K562 (cell line): ENCODE measurements around the gene GAMT. TPM values are rescaled to one million over a fixed set of nuclear protein-coding genes. Genes with fewer than 3 reads are reported as not detected.

Experiments used
- ATF7 ChIP-seq: fragments of 450-650 bp; IDR thresholded peaks from 2 replicates; pipeline ENCODE4 v1.7.1; 2014; ENCODE audit warnings: mild to moderate bottlenecking, moderate library complexity
- CTBP1 ChIP-seq: fragments of 450-650 bp; IDR thresholded peaks from 2 replicates; pipeline ENCODE4 v1.6.1; 2016; ENCODE audit warnings: borderline replicate concordance
- FOSL1 ChIP-seq: fragments of 200-800 bp; sonication (Bioruptor generic); conservative IDR thresholded peaks from 2 replicates; pipeline ENCODE4 v1.6.1; 2016; ENCODE audit warnings: missing genetic modification characterization, missing compliant biosample characterization
- GATAD2A ChIP-seq: fragments of 450-650 bp; IDR thresholded peaks from 2 replicates; pipeline ENCODE4 v1.6.1; 2017
- HDAC2 ChIP-seq: fragments of 450-650 bp; IDR thresholded peaks from 2 replicates; pipeline ENCODE4 v1.6.1; 2016; ENCODE audit warnings: mild to moderate bottlenecking
- HEY1 ChIP-seq: fragments of 250-450 bp; sonication (Bioruptor Pico); IDR thresholded peaks from 2 replicates; pipeline ENCODE4 v1.5.0; 2020; ENCODE audit warnings: mild to moderate bottlenecking, moderate library complexity, borderline replicate concordance
- HLTF ChIP-seq: fragments of 450-650 bp; IDR thresholded peaks from 2 replicates; pipeline ENCODE4 v1.6.1; 2016
- HMGN3 ChIP-seq: IDR thresholded peaks from 2 replicates; pipeline ENCODE4 v1.6.1; 2011; ENCODE audit warnings: borderline replicate concordance, low read depth, mild to moderate bottlenecking, mixed read lengths, low read length; ENCODE audit not compliant: insufficient read length; ENCODE audit errors: extremely low read depth
- NCOA4 ChIP-seq: fragments of 450-650 bp; IDR thresholded peaks from 2 replicates; pipeline ENCODE4 v1.6.1; 2018; ENCODE audit warnings: mild to moderate bottlenecking; ENCODE audit not compliant: partially characterized antibody
- NONO ChIP-seq, 2 experiments: fragments of 200-400 bp in 1 of 2; fragments of 450-650 bp in 1 of 2; formaldehyde crosslinking in 1 of 2; IDR thresholded peaks; 2 replicates each; pipeline ENCODE4 v1.6.1; 2017; ENCODE audit warnings: low read depth in 2 of 2, mild to moderate bottlenecking in 2 of 2, moderate library complexity in 2 of 2, low read length in 1 of 2
- POLR2G ChIP-seq: fragments of 200-400 bp; formaldehyde crosslinking; IDR thresholded peaks from 2 replicates; pipeline ENCODE4 v1.6.1; 2017; ENCODE audit warnings: low read depth, mild to moderate bottlenecking, antibody characterized with exemption, low read length, moderate library complexity
- RB1 ChIP-seq: fragments of 450-650 bp; IDR thresholded peaks from 2 replicates; pipeline ENCODE4 v1.6.1; 2017; ENCODE audit warnings: low read depth, mild to moderate bottlenecking
- SMARCC2 ChIP-seq: fragments of 450-650 bp; IDR thresholded peaks from 2 replicates; pipeline ENCODE4 v1.6.1; 2017; ENCODE audit warnings: antibody characterized with exemption, moderate library complexity, mild to moderate bottlenecking, low read depth
- U2AF1 ChIP-seq: fragments of 200-400 bp; formaldehyde crosslinking; optimal IDR thresholded peaks from 2 replicates; pipeline ENCODE3; 2017; ENCODE audit warnings: mild to moderate bottlenecking, low read depth, low read length, moderate library complexity
- ZKSCAN1 ChIP-seq: fragments of 150-350 bp; IDR thresholded peaks from 2 replicates; pipeline ENCODE4 v1.6.1; 2016; ENCODE audit warnings: low read depth, low read length
- polyA plus RNA-seq, 8 experiments: library from polyadenylated mRNA; depleted of rRNA in 4 of 8; stranded (reverse) in 5 of 8; unstranded in 3 of 8; fragments of >200 nt; fragmentation: Nextera tagmentation in 2 of 8; fragmentation: Illumina TruSeq in 1 of 8; extraction: Ambion mirVana in 2 of 8; extraction: Trizol in 1 of 8; gene quantifications; 2 replicates each; pipeline versions ENCODE4 v1.2.1 to v1.2.3, GENCODE V29; 2011 to 2014; ENCODE audit warnings: inconsistent platforms in 1 of 8, missing spikeins in 1 of 8
- total RNA-seq, 7 experiments: library from RNA; depleted of rRNA in 6 of 7; stranded (reverse); fragments of >200 nt in 6 of 7; fragmentation: Illumina TruSeq in 2 of 7; extraction: Trizol in 2 of 7; gene quantifications; 2 replicates each; pipeline versions ENCODE4 v1.2.1 to v1.2.3, GENCODE V29; 2011 to 2021; ENCODE audit warnings: low replicate concordance in 1 of 7
- TF ChIP-seq, protein P1 (sequence below): fragments of 450-650 bp; IDR thresholded peaks from 2 replicates; pipeline ENCODE4 v1.6.1; 2016; ENCODE audit warnings: borderline replicate concordance
- TF ChIP-seq, protein P2 (sequence below): IDR thresholded peaks from 3 replicates; pipeline ENCODE4 v1.6.1; 2011; ENCODE audit warnings: borderline replicate concordance, mild to moderate bottlenecking; ENCODE audit not compliant: insufficient read length, insufficient read depth
- TF ChIP-seq, protein P3 (sequence below), 3 experiments: IDR thresholded peaks in 2 of 3; conservative IDR thresholded peaks in 1 of 3; 2 replicates each; pipeline ENCODE4 v1.5.1; 2011 to 2012; ENCODE audit warnings: low read length in 3 of 3, mild to moderate bottlenecking in 3 of 3, control low read depth in 2 of 3, improper control_type of control experiment in 1 of 3, inconsistent platforms in 1 of 3, low read depth in 1 of 3, mixed read lengths in 1 of 3, moderate library complexity in 1 of 3; ENCODE audit not compliant: insufficient read depth in 2 of 3
- TF ChIP-seq, protein P4 (sequence below): conservative IDR thresholded peaks from 2 replicates; pipeline ENCODE4 v1.6.1; 2011; ENCODE audit warnings: low read depth, mild to moderate bottlenecking, low read length; ENCODE audit not compliant: control insufficient read depth
- TF ChIP-seq, protein P5 (sequence below), 2 experiments: fragments of 250-450 bp in 1 of 2; fragments of 450-650 bp in 1 of 2; sonication (Bioruptor Pico) in 1 of 2; IDR thresholded peaks; 2 replicates each; pipeline versions ENCODE4 v1.6.1 to v1.8.0; 2016 to 2021; ENCODE audit warnings: mild to moderate bottlenecking in 2 of 2, moderate library complexity in 2 of 2, missing compliant biosample characterization in 1 of 2, missing genetic modification characterization in 1 of 2

Gene GAMT
- total and polyA plus RNA-seq, 9 of the 15 experiments (the other 6 are each of a cell fraction or from before 2014, with no cell fraction given): 1.3 to 35.3 (median 27.2) TPM

DNA sequence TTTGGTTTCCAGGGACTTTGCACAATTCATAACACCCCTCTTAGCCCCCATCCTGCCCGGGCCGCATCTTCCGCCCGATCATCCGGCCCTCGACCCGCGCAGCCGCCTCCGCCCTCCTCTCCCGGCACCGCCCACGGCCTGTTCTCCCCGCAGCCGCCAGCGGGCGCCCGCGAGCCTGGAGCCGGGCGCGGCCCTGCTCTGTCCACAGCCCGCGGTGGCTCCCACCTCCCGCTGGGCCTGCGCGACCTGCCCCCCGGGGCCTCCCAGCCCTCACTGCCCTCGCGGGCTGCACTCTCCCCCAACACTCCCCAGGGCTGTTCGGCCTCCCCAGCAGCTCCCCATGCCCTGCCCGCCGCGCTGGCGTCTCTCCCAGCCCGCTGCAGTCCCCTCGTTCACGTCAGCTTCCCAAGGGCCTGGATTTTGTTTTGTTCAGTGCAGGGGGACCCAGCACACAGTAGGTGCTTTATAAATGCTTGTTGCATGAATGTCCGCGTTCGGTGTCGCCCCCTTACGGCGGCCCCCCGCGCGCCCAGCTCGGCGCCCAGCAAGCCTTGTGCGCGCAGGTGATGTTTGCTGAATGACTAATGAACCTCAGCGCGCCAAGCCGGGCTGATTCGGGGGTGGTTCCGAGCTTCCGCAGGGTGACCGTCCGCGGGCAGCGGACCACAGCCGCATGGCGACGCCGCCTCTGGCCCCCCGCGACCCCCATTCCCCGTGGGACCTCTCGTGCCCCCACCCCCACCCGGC lies 44.0 kb upstream of the GAMT start (continued):
- TF ChIP-seq, protein P1, sequence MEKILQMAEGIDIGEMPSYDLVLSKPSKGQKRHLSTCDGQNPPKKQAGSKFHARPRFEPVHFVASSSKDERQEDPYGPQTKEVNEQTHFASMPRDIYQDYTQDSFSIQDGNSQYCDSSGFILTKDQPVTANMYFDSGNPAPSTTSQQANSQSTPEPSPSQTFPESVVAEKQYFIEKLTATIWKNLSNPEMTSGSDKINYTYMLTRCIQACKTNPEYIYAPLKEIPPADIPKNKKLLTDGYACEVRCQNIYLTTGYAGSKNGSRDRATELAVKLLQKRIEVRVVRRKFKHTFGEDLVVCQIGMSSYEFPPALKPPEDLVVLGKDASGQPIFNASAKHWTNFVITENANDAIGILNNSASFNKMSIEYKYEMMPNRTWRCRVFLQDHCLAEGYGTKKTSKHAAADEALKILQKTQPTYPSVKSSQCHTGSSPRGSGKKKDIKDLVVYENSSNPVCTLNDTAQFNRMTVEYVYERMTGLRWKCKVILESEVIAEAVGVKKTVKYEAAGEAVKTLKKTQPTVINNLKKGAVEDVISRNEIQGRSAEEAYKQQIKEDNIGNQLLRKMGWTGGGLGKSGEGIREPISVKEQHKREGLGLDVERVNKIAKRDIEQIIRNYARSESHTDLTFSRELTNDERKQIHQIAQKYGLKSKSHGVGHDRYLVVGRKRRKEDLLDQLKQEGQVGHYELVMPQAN: 0 out of 2 replicates have a peak, but pooled peaks have one; percentile 51
- peak; percentile 50; the same call in 1 of the 2 replicates for TF ChIP-seq ATF7
- peak; percentile 35 for TF ChIP-seq POLR2G
- TF ChIP-seq, protein P2, sequence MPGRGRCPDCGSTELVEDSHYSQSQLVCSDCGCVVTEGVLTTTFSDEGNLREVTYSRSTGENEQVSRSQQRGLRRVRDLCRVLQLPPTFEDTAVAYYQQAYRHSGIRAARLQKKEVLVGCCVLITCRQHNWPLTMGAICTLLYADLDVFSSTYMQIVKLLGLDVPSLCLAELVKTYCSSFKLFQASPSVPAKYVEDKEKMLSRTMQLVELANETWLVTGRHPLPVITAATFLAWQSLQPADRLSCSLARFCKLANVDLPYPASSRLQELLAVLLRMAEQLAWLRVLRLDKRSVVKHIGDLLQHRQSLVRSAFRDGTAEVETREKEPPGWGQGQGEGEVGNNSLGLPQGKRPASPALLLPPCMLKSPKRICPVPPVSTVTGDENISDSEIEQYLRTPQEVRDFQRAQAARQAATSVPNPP: no peak
- peak; percentile 90 for TF ChIP-seq U2AF1
- peak; percentile 41 for TF ChIP-seq GATAD2A
- no peak for TF ChIP-seq HEY1 (CRISPR knock-in tag)
- no peak for TF ChIP-seq NCOA4
- peak; percentile 60 for TF ChIP-seq HMGN3
- 0 out of 4 replicates have a peak, but pooled peaks of 1 of the 2 experiments have one; percentile 50 for TF ChIP-seq NONO (IDR thresholded peaks at IDR 0.05; ENCODE audit: low read depth in 2 of 2, low read length in 1 of 2)
- TF ChIP-seq FOSL1 (tag): peak; percentile 67
- peak; percentile 74 for TF ChIP-seq CTBP1
- TF ChIP-seq ZKSCAN1: peak; percentile 99
- 0 out of 2 replicates have a peak, but pooled peaks have one; percentile 26 for TF ChIP-seq SMARCC2
- TF ChIP-seq, protein P3, sequence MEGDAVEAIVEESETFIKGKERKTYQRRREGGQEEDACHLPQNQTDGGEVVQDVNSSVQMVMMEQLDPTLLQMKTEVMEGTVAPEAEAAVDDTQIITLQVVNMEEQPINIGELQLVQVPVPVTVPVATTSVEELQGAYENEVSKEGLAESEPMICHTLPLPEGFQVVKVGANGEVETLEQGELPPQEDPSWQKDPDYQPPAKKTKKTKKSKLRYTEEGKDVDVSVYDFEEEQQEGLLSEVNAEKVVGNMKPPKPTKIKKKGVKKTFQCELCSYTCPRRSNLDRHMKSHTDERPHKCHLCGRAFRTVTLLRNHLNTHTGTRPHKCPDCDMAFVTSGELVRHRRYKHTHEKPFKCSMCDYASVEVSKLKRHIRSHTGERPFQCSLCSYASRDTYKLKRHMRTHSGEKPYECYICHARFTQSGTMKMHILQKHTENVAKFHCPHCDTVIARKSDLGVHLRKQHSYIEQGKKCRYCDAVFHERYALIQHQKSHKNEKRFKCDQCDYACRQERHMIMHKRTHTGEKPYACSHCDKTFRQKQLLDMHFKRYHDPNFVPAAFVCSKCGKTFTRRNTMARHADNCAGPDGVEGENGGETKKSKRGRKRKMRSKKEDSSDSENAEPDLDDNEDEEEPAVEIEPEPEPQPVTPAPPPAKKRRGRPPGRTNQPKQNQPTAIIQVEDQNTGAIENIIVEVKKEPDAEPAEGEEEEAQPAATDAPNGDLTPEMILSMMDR (IDR thresholded peaks at IDR 0.05 in 2 of 3, conservative IDR thresholded peaks at IDR 0.05 in 1 of 3; ENCODE audit: insufficient read depth in 2 of 3, low read depth in 1 of 3, low read length in 3 of 3): peak; percentile 90 to 94 (median 91)
- TF ChIP-seq, protein P4, sequence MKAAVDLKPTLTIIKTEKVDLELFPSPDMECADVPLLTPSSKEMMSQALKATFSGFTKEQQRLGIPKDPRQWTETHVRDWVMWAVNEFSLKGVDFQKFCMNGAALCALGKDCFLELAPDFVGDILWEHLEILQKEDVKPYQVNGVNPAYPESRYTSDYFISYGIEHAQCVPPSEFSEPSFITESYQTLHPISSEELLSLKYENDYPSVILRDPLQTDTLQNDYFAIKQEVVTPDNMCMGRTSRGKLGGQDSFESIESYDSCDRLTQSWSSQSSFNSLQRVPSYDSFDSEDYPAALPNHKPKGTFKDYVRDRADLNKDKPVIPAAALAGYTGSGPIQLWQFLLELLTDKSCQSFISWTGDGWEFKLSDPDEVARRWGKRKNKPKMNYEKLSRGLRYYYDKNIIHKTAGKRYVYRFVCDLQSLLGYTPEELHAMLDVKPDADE: no peak
- peak; percentile 88 for TF ChIP-seq RB1
- TF ChIP-seq, protein P5, sequence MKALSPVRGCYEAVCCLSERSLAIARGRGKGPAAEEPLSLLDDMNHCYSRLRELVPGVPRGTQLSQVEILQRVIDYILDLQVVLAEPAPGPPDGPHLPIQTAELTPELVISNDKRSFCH (CRISPR knock-in tag; IDR thresholded peaks at IDR 0.05): no peak
- TF ChIP-seq, protein P5 (tag; IDR thresholded peaks at IDR 0.05): peak; percentile 76
- peak; percentile 54; the same call in 1 of the 2 replicates for TF ChIP-seq HDAC2
- TF ChIP-seq HLTF: peak; percentile 72
